Fibroblast of the aortic adventitia (primary cell): ENCODE results near the gene NCOA1. TPM values are rescaled to one million over a fixed set of nuclear protein-coding genes. Genes with fewer than 3 reads are reported as not detected.
"Not testable (repeated sequence)": the region's sequence is repeated elsewhere in the genome, so short reads cannot be mapped to it uniquely, and the experiment has no call there.

Experiments used
- DNase-seq: peaks from one replicate; pipeline ENCODE4 v3.0.0-alpha.2; 2010; ENCODE audit warnings: low read depth
- H3K4me3 ChIP-seq: 2 replicates; pipeline ENCODE4 v1.5.1; 2011; ENCODE audit warnings: low read depth, mild to moderate bottlenecking, control low read depth, low read length, moderate library complexity
- CTCF ChIP-seq: IDR thresholded peaks from 2 replicates; pipeline ENCODE4 v1.5.1; 2011; ENCODE audit warnings: mild to moderate bottlenecking, low read length, control low read depth, inconsistent platforms; ENCODE audit not compliant: insufficient read depth
- total RNA-seq: library from RNA; depleted of rRNA; stranded (reverse); fragments of >200 nt; gene quantifications from 2 replicates; pipeline ENCODE4 v1.2.3, GENCODE V29; 2012; ENCODE audit warnings: low replicate concordance

NCOA1 gene
- total RNA-seq, 1 donor: 24.0 TPM

GRCh38 chr2:24477229-24477628, 13.8 kb upstream of the NCOA1 start:
- DNase-seq: no peak
- TF ChIP-seq CTCF: no peak
- H3K4me3 ChIP-seq: no peak overlapping the region

- no peak for DNase-seq
- no peak for TF ChIP-seq CTCF
These were observed 12.8 kb upstream of the NCOA1 start for GRCh38 chr2:24478243-24478642.

GRCh38 chr2:24480245-24480644, 10.8 kb upstream of the NCOA1 start:
- no peak overlapping the region for H3K4me3 ChIP-seq
- DNase-seq: no peak
- no peak for TF ChIP-seq CTCF

More at GRCh38 chr2:24478243-24478642, 12.8 kb upstream of the NCOA1 start:
- no peak overlapping the region for H3K4me3 ChIP-seq

- H3K4me3 ChIP-seq: no peak overlapping the region
- no peak for TF ChIP-seq CTCF
- peak; percentile 4 for DNase-seq
These were observed 8.6 kb upstream of the NCOA1 start for GRCh38 chr2:24482251-24482971.

GRCh38 chr2:24482972-24483300, 8.1 kb upstream of the NCOA1 start:
- no peak for TF ChIP-seq CTCF
- no peak overlapping the region for H3K4me3 ChIP-seq
- DNase-seq: no peak

- H3K4me3 ChIP-seq, DNase-seq: not testable (repeated sequence)
These were observed 6.4 kb upstream of the NCOA1 start for GRCh38 chr2:24484677-24485076.

GRCh38 chr2:24485197-24485596, 5.9 kb upstream of the NCOA1 start:
- H3K4me3 ChIP-seq: no peak overlapping the region
- TF ChIP-seq CTCF: no peak
- DNase-seq: no peak
